Type B pancreatic cell (in vitro differentiated cells): ENCODE results near the gene DDX39A. TPM values are rescaled to one million over a fixed set of nuclear protein-coding genes. Genes with fewer than 3 reads are reported as not detected.

Experiments
- DNase-seq: peaks from one replicate; pipeline ENCODE4 v3.0.0; 2021; ENCODE audit warnings: mixed read lengths; ENCODE audit not compliant: unreplicated experiment; ENCODE audit errors: extremely low spot score
- H3K27ac Mint-ChIP-seq: 2 replicates; pipeline ENCODE4 v1.8.0; 2021; ENCODE audit warnings: mild to moderate bottlenecking, mixed read lengths
- H3K27me3 Mint-ChIP-seq: 2 replicates; pipeline ENCODE4 v1.8.0; 2021; ENCODE audit warnings: mixed read lengths
- H3K36me3 Mint-ChIP-seq: 2 replicates; pipeline ENCODE4 v1.8.0; 2021; ENCODE audit warnings: mixed read lengths
- H3K4me1 Mint-ChIP-seq: one replicate; pipeline ENCODE4 v1.8.0; 2021; ENCODE audit warnings: mixed read lengths; ENCODE audit not compliant: unreplicated experiment
- H3K4me3 Mint-ChIP-seq: 2 replicates; pipeline ENCODE4 v1.8.0; 2021; ENCODE audit warnings: mild to moderate bottlenecking, mixed read lengths
- H3K9me3 Mint-ChIP-seq: 2 replicates; pipeline ENCODE4 v1.8.0; 2021; ENCODE audit warnings: mixed read lengths
- CTCF ChIP-seq: fragments of 200-600 bp; sonication (generic); conservative IDR thresholded peaks from 2 replicates; pipeline ENCODE4 v1.5.0; 2021; ENCODE audit warnings: antibody characterized with exemption, mild to moderate bottlenecking
- total RNA-seq: library from RNA; stranded (reverse); gene quantifications from 2 replicates; pipeline ENCODE4 v1.2.1, GENCODE V29; 2021; ENCODE audit warnings: low replicate concordance

Gene DDX39A
- total RNA-seq, 1 donor from 2014 or later, result 84.3 TPM

GRCh38 chr19:14395710-14396336, 23.3 kb downstream of the DDX39A start:
- DNase-seq, result no peak
- no peak overlapping the region for H3K27ac Mint-ChIP-seq
- H3K36me3 Mint-ChIP-seq, result no peaks in the 10 kb centered on the region
- no peaks in the 10 kb centered on the region for H3K9me3 Mint-ChIP-seq
- H3K27me3 Mint-ChIP-seq, result no peaks in the 10 kb centered on the region
- no peaks in the 10 kb centered on the region for H3K4me1 Mint-ChIP-seq
- no peak overlapping the region for H3K4me3 Mint-ChIP-seq
- TF ChIP-seq CTCF, result no peak

DNA sequence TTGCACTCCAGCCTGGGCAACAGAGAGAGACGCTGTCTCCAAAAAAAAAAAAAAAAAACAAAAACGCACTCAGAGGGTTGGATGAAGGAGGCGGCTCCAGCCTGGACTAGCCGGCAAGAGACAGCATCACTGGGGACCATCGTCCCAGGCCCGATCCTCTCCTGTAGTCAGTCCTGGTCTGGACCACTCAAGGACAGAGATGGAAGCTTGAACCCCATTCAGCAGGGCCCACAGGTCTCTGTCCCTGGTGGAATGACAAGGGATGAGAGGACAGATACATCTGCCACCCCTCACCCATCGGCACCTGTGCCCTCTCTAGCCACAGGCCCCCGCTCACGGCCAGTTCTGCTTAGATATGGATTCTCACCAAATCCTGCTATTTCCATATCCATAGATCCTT, 23.9 kb downstream of the DDX39A start:
- Mint-ChIP-seq H3K9me3 (no peaks in the 10 kb centered on the region), H3K27ac (no peak overlapping the region), H3K4me1 (no peaks in the 10 kb centered on the region), H3K36me3 (no peaks in the 10 kb centered on the region), H3K4me3 (no peak overlapping the region), H3K27me3 (no peaks in the 10 kb centered on the region)
- no peak for DNase-seq
- TF ChIP-seq CTCF, result no peak

DNA sequence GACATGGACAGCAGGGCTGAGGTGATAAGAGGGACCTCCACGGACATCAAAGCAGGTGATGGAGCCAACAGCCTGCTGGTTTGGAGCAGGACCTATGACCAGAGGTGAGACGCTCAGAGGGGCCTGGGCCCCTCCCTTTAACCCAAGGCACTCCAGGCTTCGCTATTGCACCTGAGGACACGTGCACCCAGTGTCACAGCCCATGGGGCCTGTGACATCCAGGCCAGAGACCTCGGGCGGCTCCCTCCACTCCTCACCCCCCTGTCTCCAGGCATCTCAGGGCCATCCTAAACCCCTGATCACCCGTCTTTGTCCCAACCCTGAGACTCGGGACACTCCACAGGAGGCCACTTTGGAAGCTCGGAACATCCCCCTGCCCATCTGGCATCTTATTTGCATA, 25.0 kb downstream of the DDX39A start:
- no peak for DNase-seq
- Mint-ChIP-seq H3K36me3 (no peaks in the 10 kb centered on the region), H3K9me3 (no peaks in the 10 kb centered on the region), H3K27me3 (no peaks in the 10 kb centered on the region), H3K4me3 (no peak overlapping the region), H3K4me1 (no peaks in the 10 kb centered on the region), H3K27ac (no peak overlapping the region)
- TF ChIP-seq CTCF, result no peak

DNA sequence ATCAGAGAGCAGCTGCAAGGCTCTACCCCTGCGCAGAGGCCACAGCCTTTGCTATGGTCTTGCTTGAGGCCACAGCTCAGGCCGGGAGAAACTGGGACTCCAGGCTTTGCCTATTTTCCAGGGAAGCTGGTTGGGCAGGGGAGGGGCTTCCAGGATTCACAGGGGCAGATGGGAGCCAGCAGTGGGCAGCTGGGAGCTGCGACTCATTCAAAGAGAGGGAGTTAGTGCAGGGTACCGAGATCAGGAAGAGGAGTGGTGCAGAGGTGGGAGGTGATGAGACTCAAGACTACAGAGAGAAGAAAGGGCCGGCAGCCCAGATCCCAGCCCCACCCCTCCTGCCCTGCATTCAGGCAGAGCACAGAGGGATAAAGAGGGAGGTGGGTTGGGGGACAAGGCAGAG, 25.8 kb downstream of the DDX39A start:
- TF ChIP-seq CTCF, result no peak
- Mint-ChIP-seq H3K36me3 (no peaks in the 10 kb centered on the region), H3K27ac (no peak overlapping the region), H3K9me3 (no peaks in the 10 kb centered on the region), H3K4me1 (no peaks in the 10 kb centered on the region), H3K4me3 (no peak overlapping the region), H3K27me3 (no peaks in the 10 kb centered on the region)
- DNase-seq, result no peak

GRCh38 chr19:14391156-14391821, 27.9 kb downstream of the DDX39A start:
- Mint-ChIP-seq H3K9me3 (no peaks in the 10 kb centered on the region), H3K27ac (no peak overlapping the region), H3K36me3 (no peaks in the 10 kb centered on the region), H3K27me3 (no peaks in the 10 kb centered on the region), H3K4me3 (no peak overlapping the region), H3K4me1 (no peaks in the 10 kb centered on the region)
- no peak for TF ChIP-seq CTCF
- DNase-seq, result no peak
